H1 (cell line): ENCODE measurements around the gene RAB44. TPM values are rescaled to one million over a fixed set of nuclear protein-coding genes. Genes with fewer than 3 reads are reported as not detected.

ENCODE experiments used
- CHD1 ChIP-seq: IDR thresholded peaks from 2 replicates; pipeline ENCODE4 v1.6.1; 2012; ENCODE audit warnings: low read depth, low read length, improper control_type of control experiment
- RAD21 ChIP-seq, 2 experiments: IDR thresholded peaks in 1 of 2; conservative IDR thresholded peaks in 1 of 2; 2 replicates each; pipeline ENCODE4 v1.6.1; 2011; ENCODE audit warnings: low read depth in 2 of 2, low read length in 2 of 2, improper control_type of control experiment in 1 of 2, inconsistent platforms in 1 of 2, mild to moderate bottlenecking in 1 of 2, moderate library complexity in 1 of 2
- RBBP5 ChIP-seq: IDR thresholded peaks from 2 replicates; pipeline ENCODE4 v1.7.1; 2012; ENCODE audit warnings: low read depth, mild to moderate bottlenecking, inconsistent platforms, low read length, moderate library complexity, borderline replicate concordance
- SIRT6 ChIP-seq: IDR thresholded peaks from one replicate; pipeline ENCODE4 v1.7.1; 2012; ENCODE audit warnings: low read length, inconsistent platforms
- SIX5 ChIP-seq: IDR thresholded peaks from 2 replicates; pipeline ENCODE4 v1.6.1; 2011; ENCODE audit warnings: mild to moderate bottlenecking, low read depth, low read length
- polyA plus RNA-seq, 7 experiments: library from polyadenylated mRNA; depleted of rRNA in 3 of 7; stranded (reverse) in 5 of 7; unstranded in 2 of 7; fragments of >200 nt in 5 of 7; fragments of 200-250 nt in 2 of 7; gene quantifications; 1 replicate in 5 of 7; 2 replicates in 1 of 7; 4 replicates in 1 of 7; pipeline versions ENCODE4 v1.2.1 to v1.2.3, GENCODE V29; 2011 to 2013; ENCODE audit warnings: missing spikeins in 2 of 7, mixed read lengths in 2 of 7
- total RNA-seq: library from RNA; stranded (reverse); fragmentation: NEBNext Ultra II Directional; extraction: Animal tissue kit (Norgen Biotek cat#: 25700); gene quantifications from 2 replicates; pipeline ENCODE4 v1.2.1, GENCODE V29; 2021

Gene RAB44
- total and polyA plus RNA-seq, 2 of the 8 experiments (the other 6 are each of a cell fraction or from before 2014, with no cell fraction given) = 0.02 TPM; not detected in 1

GRCh38 chr6:36752187-36752885 lies 54.7 kb downstream of the RAB44 start (continued):
- TF ChIP-seq SIRT6 (no peak), SIX5 (no peak), RAD21 (IDR thresholded peaks at IDR 0.05 in 1 of 2, conservative IDR thresholded peaks at IDR 0.05 in 1 of 2; ENCODE audit: low read depth in 2 of 2, low read length in 2 of 2) (no peak), RBBP5 (no peak), CHD1 (no peak)
